ENCODE data around the gene IGF2R.

DNA sequence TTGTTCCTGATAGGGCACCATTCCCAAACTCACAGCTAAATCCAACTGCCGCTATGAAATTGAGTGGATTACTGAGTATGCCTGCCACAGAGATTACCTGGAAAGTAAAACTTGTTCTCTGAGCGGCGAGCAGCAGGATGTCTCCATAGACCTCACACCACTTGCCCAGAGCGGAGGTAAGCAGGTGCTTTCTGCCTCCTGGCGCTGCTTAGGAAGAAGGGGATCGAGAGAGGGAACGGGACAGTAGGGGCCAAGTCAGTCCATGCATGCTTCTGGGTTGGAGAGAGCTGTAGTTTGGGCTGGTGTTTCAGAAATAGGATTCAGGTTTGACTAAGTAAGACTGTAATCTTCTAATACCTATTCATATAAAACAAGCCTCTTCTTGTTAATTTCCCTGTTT, 63.7 kb downstream of the IGF2R start:
- TF ChIP-seq CTCF (IDR thresholded peaks at IDR 0.05; ENCODE audit: poor library complexity), result no peak
- no peak for TF ChIP-seq EZH2 (IDR thresholded peaks at IDR 0.05; ENCODE audit: borderline replicate concordance)
